Activated T-helper 1 cell treated with anti-CD3 and anti-CD28 coated beads, Interleukin-12 subunit alpha, Interleukin-12 subunit beta, Interleukin-2, Interleukin-4 antibody, amounts not matched to agents 30 ng/mL and 10 ng/mL and 1 ng/mL, durations not matched to agents 14 hours and 24 hours and 36 hours (primary cell): ENCODE measurements around the gene WDFY2. TPM values are rescaled to one million over a fixed set of nuclear protein-coding genes. Genes with fewer than 3 reads are reported as not detected.
"Not testable (repeated sequence)": the region's sequence is repeated elsewhere in the genome, so short reads cannot be mapped to it uniquely, and the experiment has no call there.

Experiments
- DNase-seq: peaks from one replicate; pipeline ENCODE4 v3.0.0; 2021; ENCODE audit warnings: low spot score
- H3K27ac Mint-ChIP-seq: one replicate; pipeline ENCODE4 v1.8.0; 2021; ENCODE audit warnings: mild to moderate bottlenecking, mixed read lengths
- H3K27me3 Mint-ChIP-seq: one replicate; pipeline ENCODE4 v1.8.0; 2022; ENCODE audit warnings: mild to moderate bottlenecking, moderate library complexity, mixed read lengths; ENCODE audit not compliant: insufficient read depth
- H3K36me3 Mint-ChIP-seq: one replicate; pipeline ENCODE4 v1.8.0; 2021; ENCODE audit warnings: low read depth, mixed read lengths
- H3K4me1 Mint-ChIP-seq: one replicate; pipeline ENCODE4 v1.8.0; 2021; ENCODE audit warnings: low read depth, mixed read lengths
- H3K4me3 Mint-ChIP-seq: one replicate; pipeline ENCODE4 v1.8.0; 2021; ENCODE audit warnings: mild to moderate bottlenecking, moderate library complexity, mixed read lengths
- H3K9me3 Mint-ChIP-seq: one replicate; pipeline ENCODE4 v1.8.0; 2021; ENCODE audit warnings: mixed read lengths
- intact Hi-C: fragments of 100-400 bp; cut with micrococcal nuclease; formaldehyde crosslinking; loops from one replicate; pipeline ENCODE4 v1.15.1; 2024
- total RNA-seq: library from RNA; stranded (reverse); gene quantifications from 2 replicates; pipeline ENCODE4 v1.2.3, GENCODE V29; 2022

Gene WDFY2
- total RNA-seq, result 7.5 and 11.4 TPM in 2 replicates

GRCh38 chr13:51583875-51584730 is at the start of gene WDFY2:
Gene WDFY2 (plus strand): TSS chr13:51584462. CDS start chr13:51584688, 226 bp downstream.
- Mint-ChIP-seq H3K9me3 (no peaks in the 10 kb centered on the region), H3K27me3 (no peaks in the 10 kb centered on the region), H3K4me3 (peak within 1 kb of the TSS; percentile 94), H3K36me3 (no peaks in the 10 kb centered on the region), H3K27ac (peak within 1 kb of the TSS; percentile 96), H3K4me1 (peaks cover 42% of the 10 kb centered on the region)
- peak; percentile 99 for DNase-seq
- intact Hi-C loops, result loop anchor here (1.0 to 10.0 kb wide), 14 partner anchors 30 to 1791 kb away; partner anchors contain the start of genes INTS6, KPNA3, NEK5 and SPRYD7

GRCh38 chr13:51538591-51539179 is 45.6 kb upstream of the WDFY2 start:
- Mint-ChIP-seq H3K4me1 (peaks cover 35% of the 10 kb centered on the region), H3K27ac (no peak overlapping the region), H3K4me3 (no peak overlapping the region), H3K9me3 (no peaks in the 10 kb centered on the region), H3K27me3 (peaks cover 2% of the 10 kb centered on the region), H3K36me3 (no peaks in the 10 kb centered on the region)
- no peak for DNase-seq
- intact Hi-C loops, result no loop called here

DNA sequence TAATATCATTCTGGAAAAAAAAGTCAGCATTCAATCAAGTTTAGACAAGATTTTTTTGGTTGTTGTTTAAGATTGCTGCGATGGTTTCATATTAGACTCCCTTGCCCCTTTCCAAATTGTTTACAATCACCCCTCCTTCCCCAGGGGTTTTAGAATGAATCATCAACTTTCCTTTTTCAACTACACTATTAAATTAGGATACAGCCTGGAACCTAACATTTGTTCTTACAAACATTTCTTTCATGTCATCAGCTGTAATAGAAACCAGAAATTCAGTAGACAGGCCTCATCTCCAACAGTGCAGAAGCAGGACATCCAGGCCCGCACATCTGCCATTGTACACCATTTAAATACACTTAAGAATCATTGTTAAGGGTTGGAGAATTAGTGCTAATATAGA is 44.4 kb upstream of the WDFY2 start:
- intact Hi-C loops, result no loop called here
- no peak overlapping the region for H3K27ac Mint-ChIP-seq
- DNase-seq, result no peak
- no peaks in the 10 kb centered on the region for H3K9me3 Mint-ChIP-seq
- H3K27me3 Mint-ChIP-seq, result peaks cover 2% of the 10 kb centered on the region
- no peak overlapping the region for H3K4me3 Mint-ChIP-seq
- H3K36me3 Mint-ChIP-seq, result no peaks in the 10 kb centered on the region
- H3K4me1 Mint-ChIP-seq, result peaks cover 23% of the 10 kb centered on the region

GRCh38 chr13:51541037-51541436 is 43.2 kb upstream of the WDFY2 start:
- peaks cover 20% of the 10 kb centered on the region for H3K4me1 Mint-ChIP-seq
- H3K36me3 Mint-ChIP-seq, result no peaks in the 10 kb centered on the region
- peaks cover 4% of the 10 kb centered on the region for H3K9me3 Mint-ChIP-seq
- H3K27ac Mint-ChIP-seq, result no peak overlapping the region
- no peak for DNase-seq
- peaks cover 5% of the 10 kb centered on the region for H3K27me3 Mint-ChIP-seq
- H3K4me3 Mint-ChIP-seq, result no peak overlapping the region
- intact Hi-C loops, result no loop called here

GRCh38 chr13:51541809-51542258 is 42.4 kb upstream of the WDFY2 start:
- peaks cover 8% of the 10 kb centered on the region for H3K27me3 Mint-ChIP-seq
- H3K36me3 Mint-ChIP-seq, result no peaks in the 10 kb centered on the region
- peaks cover 20% of the 10 kb centered on the region for H3K4me1 Mint-ChIP-seq
- intact Hi-C loops, result no loop called here
- H3K27ac Mint-ChIP-seq, result no peak overlapping the region
- no peak overlapping the region for H3K4me3 Mint-ChIP-seq
- peaks cover 4% of the 10 kb centered on the region for H3K9me3 Mint-ChIP-seq
- DNase-seq, result no peak

- Mint-ChIP-seq H3K9me3 (peaks cover 4% of the 10 kb centered on the region), H3K36me3 (no peaks in the 10 kb centered on the region), H3K4me1 (peaks cover 20% of the 10 kb centered on the region), H3K27ac (no peak overlapping the region), H3K4me3 (no peak overlapping the region), H3K27me3 (peaks cover 8% of the 10 kb centered on the region)
- DNase-seq, result no peak
- intact Hi-C loops, result no loop called here
These were observed 41.7 kb upstream of the WDFY2 start for GRCh38 chr13:51542346-51543242.

- DNase-seq, H3K4me3 Mint-ChIP-seq, H3K27ac Mint-ChIP-seq, H3K4me1 Mint-ChIP-seq, H3K9me3 Mint-ChIP-seq, H3K36me3 Mint-ChIP-seq, H3K27me3 Mint-ChIP-seq, intact Hi-C loops: not testable (repeated sequence)
These were observed 38.8 kb upstream of the WDFY2 start for GRCh38 chr13:51545446-51545845.

- intact Hi-C loops, result no loop called here
- H3K4me1 Mint-ChIP-seq, result peaks cover 6% of the 10 kb centered on the region
- no peak overlapping the region for H3K27ac Mint-ChIP-seq
- peaks cover 10% of the 10 kb centered on the region for H3K27me3 Mint-ChIP-seq
- no peak overlapping the region for H3K4me3 Mint-ChIP-seq
- no peak for DNase-seq
- H3K36me3 Mint-ChIP-seq, result no peaks in the 10 kb centered on the region
- peaks cover 4% of the 10 kb centered on the region for H3K9me3 Mint-ChIP-seq
These were observed 36.7 kb upstream of the WDFY2 start for GRCh38 chr13:51547425-51548176.

GRCh38 chr13:51549050-51549449 is 35.2 kb upstream of the WDFY2 start:
- Mint-ChIP-seq H3K4me3 (no peak overlapping the region), H3K36me3 (no peaks in the 10 kb centered on the region), H3K27ac (no peak overlapping the region), H3K4me1 (peaks cover 6% of the 10 kb centered on the region), H3K9me3 (peaks cover 4% of the 10 kb centered on the region), H3K27me3 (peaks cover 8% of the 10 kb centered on the region)
- DNase-seq, result no peak
- intact Hi-C loops, result no loop called here

DNA sequence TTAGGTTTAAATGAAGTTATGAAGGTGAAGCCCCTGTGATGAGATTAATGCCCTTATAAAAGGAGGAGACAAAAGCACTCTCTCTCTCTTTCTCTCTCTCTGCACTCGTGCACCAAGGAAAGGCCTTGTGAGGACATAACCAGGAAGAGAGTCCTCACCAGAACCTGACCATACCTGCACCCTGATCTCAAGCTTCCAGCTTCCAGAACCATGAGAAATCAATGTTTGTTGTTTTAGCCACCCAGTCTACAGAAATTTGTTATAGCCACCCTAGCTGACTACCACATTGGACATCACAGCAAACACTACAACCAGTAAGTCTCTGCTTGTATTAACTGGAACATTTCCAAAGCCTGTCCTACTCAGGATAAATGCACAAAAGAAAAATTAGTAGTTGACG is 34.7 kb upstream of the WDFY2 start:
- peaks cover 9% of the 10 kb centered on the region for H3K27me3 Mint-ChIP-seq
- H3K4me3 Mint-ChIP-seq, result no peak overlapping the region
- H3K4me1 Mint-ChIP-seq, result peaks cover 6% of the 10 kb centered on the region
- no peak for DNase-seq
- no peak overlapping the region for H3K27ac Mint-ChIP-seq
- intact Hi-C loops, result no loop called here
- no peaks in the 10 kb centered on the region for H3K36me3 Mint-ChIP-seq
- peaks cover 4% of the 10 kb centered on the region for H3K9me3 Mint-ChIP-seq

GRCh38 chr13:51550151-51550550 is 34.1 kb upstream of the WDFY2 start:
- no peak for DNase-seq
- Mint-ChIP-seq H3K9me3 (peaks cover 4% of the 10 kb centered on the region), H3K4me1 (peaks cover 6% of the 10 kb centered on the region), H3K36me3 (peaks cover 2% of the 10 kb centered on the region), H3K27ac (no peak overlapping the region), H3K4me3 (no peak overlapping the region), H3K27me3 (peaks cover 10% of the 10 kb centered on the region)
- intact Hi-C loops, result no loop called here

DNA sequence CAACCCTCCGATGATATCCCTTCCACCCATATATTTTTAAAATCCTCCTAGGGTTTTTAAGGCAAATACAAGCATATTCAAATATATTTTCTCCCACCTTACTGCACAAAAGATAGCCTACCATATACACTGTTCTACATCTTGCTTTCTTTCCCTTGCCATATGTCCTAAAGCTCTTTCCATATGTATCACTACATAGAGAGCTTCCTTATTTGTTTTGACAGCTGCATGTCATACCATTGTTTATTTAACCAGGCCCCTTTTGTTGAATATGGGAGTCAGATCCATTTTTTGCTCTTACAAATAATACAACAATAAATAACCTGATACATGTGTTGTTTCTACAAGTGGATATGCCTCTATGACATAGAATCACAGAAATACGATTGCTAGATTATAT is 32.8 kb upstream of the WDFY2 start:
- intact Hi-C loops, result no loop called here
- peaks cover 6% of the 10 kb centered on the region for H3K4me1 Mint-ChIP-seq
- H3K27me3 Mint-ChIP-seq, result peaks cover 6% of the 10 kb centered on the region
- H3K9me3 Mint-ChIP-seq, result no peaks in the 10 kb centered on the region
- no peak overlapping the region for H3K27ac Mint-ChIP-seq
- no peak for DNase-seq
- H3K4me3 Mint-ChIP-seq, result no peak overlapping the region
- peaks cover 4% of the 10 kb centered on the region for H3K36me3 Mint-ChIP-seq
